A673 (cell line): ENCODE results near the gene UBE2E1.

Source experiments
- CTCF ChIP-seq: fragments of 300-800, 200-600 bp; sonication (generic); conservative IDR thresholded peaks from 2 replicates; pipeline ENCODE4 v1.5.1; 2017; ENCODE audit warnings: low read depth, mild to moderate bottlenecking, antibody characterized with exemption, low read length, moderate library complexity, mixed read lengths
- EZH2 ChIP-seq: fragments of 200-600 bp; sonication (generic); IDR thresholded peaks from 2 replicates; pipeline ENCODE4 v1.6.1; 2017; ENCODE audit warnings: borderline replicate concordance, low read depth, mild to moderate bottlenecking, mixed read lengths, antibody characterized with exemption, low read length; ENCODE audit not compliant: poor library complexity, severe bottlenecking

GRCh38 chr3:23889386-23889785, 83.6 kb downstream of the UBE2E1 start:
- TF ChIP-seq CTCF (no peak), EZH2 (no peak)
